A549 (cell line): ENCODE results near the gene SAG. TPM values are rescaled to one million over a fixed set of nuclear protein-coding genes. Genes with fewer than 3 reads are reported as not detected.

Experiments used
- ATAC-seq, 2 experiments: fragments of 200-7000 bp in 1 of 2; fragments of >200 bp in 1 of 2; cut with Nextera tagmentation in 1 of 2; cut with Tn5 transposase in 1 of 2; 3 replicates each; pipeline versions ENCODE4 v1.8.0 to v1.9.1; 2018 to 2020; ENCODE audit warnings: mild to moderate bottlenecking in 1 of 2, moderate library complexity in 1 of 2
- CTCF ChIA-PET: fragments of 300-600 bp; sonication (Branson Sonifier 250); formaldehyde crosslinking; extraction: SDS; loops from one replicate; lab custom pipeline; 2021; ENCODE audit warnings: antibody characterized with exemption, inconsistent platforms; lab: Yijun Ruan, JAX
- POLR2A ChIA-PET: fragments of 350-600 bp; formaldehyde crosslinking; extraction: SDS; loops from one replicate; lab custom pipeline; 2021; ENCODE audit warnings: antibody characterized with exemption, inconsistent platforms; lab: Yijun Ruan, JAX
- DNase-seq, 2 experiments: peaks; one replicate each; pipeline versions ENCODE4 v3.0.0 to v3.0.0-alpha.2; 2011 to 2016; ENCODE audit warnings: low read depth in 1 of 2, low spot score in 1 of 2
- FAIRE-seq: peaks from 2 replicates; lab custom pipeline; 2011; peaks lifted over from hg19 to GRCh38; lab: Jason Lieb, UNC
- H3K27ac ChIP-seq, 2 experiments: fragments of >200 bp; sonication (Bioruptor Twin); formaldehyde crosslinking; 3 replicates each; pipeline ENCODE4 v1.5.1; 2016 to 2017
- H3K4me1 ChIP-seq: fragments of >200 bp; sonication (Bioruptor Twin); formaldehyde crosslinking; 3 replicates; pipeline ENCODE4 v1.6.1; 2016
- H3K4me2 ChIP-seq: fragments of >200 bp; sonication (Bioruptor Twin); formaldehyde crosslinking; 3 replicates; pipeline ENCODE4 v1.6.1; 2016
- H3K4me3 ChIP-seq: fragments of >200 bp; sonication (Bioruptor Twin); formaldehyde crosslinking; 3 replicates; pipeline ENCODE4 v1.5.1; 2016
- H3K9me3 ChIP-seq: fragments of >200 bp; sonication (Bioruptor Twin); formaldehyde crosslinking; 3 replicates; pipeline ENCODE4 v1.6.1; 2016
- BCL3 ChIP-seq: fragments of >200 bp; sonication (Bioruptor Twin); formaldehyde crosslinking; IDR thresholded peaks from 3 replicates; pipeline ENCODE4 v1.6.1; 2016
- BHLHE40 ChIP-seq: IDR thresholded peaks from 2 replicates; pipeline ENCODE4 v1.6.1; 2012; ENCODE audit warnings: low read depth, low read length, inconsistent platforms
- CBX8 ChIP-seq: fragments of 200-600 bp; sonication (generic); IDR thresholded peaks from 2 replicates; pipeline ENCODE4 v1.6.1; 2016
- CTCF ChIP-seq: fragments of >200 bp; sonication (Bioruptor Twin); formaldehyde crosslinking; IDR thresholded peaks from 3 replicates; pipeline ENCODE4 v1.5.1; 2016
- E2F6 ChIP-seq: IDR thresholded peaks from 2 replicates; pipeline ENCODE4 v1.6.1; 2012; ENCODE audit warnings: low read depth, borderline replicate concordance
- EHF ChIP-seq: fragments of 250-450 bp; sonication (Bioruptor Pico); IDR thresholded peaks from 2 replicates; pipeline ENCODE4 v1.5.0; 2020; ENCODE audit warnings: mild to moderate bottlenecking
- EHMT2 ChIP-seq: fragments of 200-600 bp; sonication (generic); IDR thresholded peaks from 2 replicates; pipeline ENCODE4 v1.6.1; 2016; ENCODE audit warnings: antibody characterized with exemption, low read depth, mild to moderate bottlenecking, moderate library complexity
- ELK1 ChIP-seq: fragments of 150-350 bp; IDR thresholded peaks from 2 replicates; pipeline ENCODE4 v1.6.1; 2014; ENCODE audit warnings: low read depth, mild to moderate bottlenecking, low read length
- ESRRA ChIP-seq: fragments of 150-350 bp; IDR thresholded peaks from 2 replicates; pipeline ENCODE4 v1.6.1; 2014; ENCODE audit warnings: mild to moderate bottlenecking, low read length, borderline replicate concordance
- HDAC2 ChIP-seq: fragments of 200-600 bp; sonication (generic); IDR thresholded peaks from 2 replicates; pipeline ENCODE4 v1.6.1; 2016
- HES2 ChIP-seq: fragments of >200 bp; sonication (Bioruptor Twin); formaldehyde crosslinking; IDR thresholded peaks from 2 replicates; pipeline ENCODE4 v1.6.1; 2016
- HMGXB4 ChIP-seq: fragments of 250-450 bp; sonication (Bioruptor Pico); IDR thresholded peaks from 2 replicates; pipeline ENCODE4 v1.5.0; 2021; ENCODE audit warnings: mild to moderate bottlenecking, moderate library complexity, borderline replicate concordance
- HOXB13 ChIP-seq: fragments of 250-450 bp; sonication (Bioruptor Pico); IDR thresholded peaks from 2 replicates; pipeline ENCODE4 v1.5.0; 2020; ENCODE audit warnings: low read depth, mild to moderate bottlenecking, moderate library complexity
- HOXB5 ChIP-seq: fragments of 250-450 bp; sonication (Bioruptor Pico); IDR thresholded peaks from 2 replicates; pipeline ENCODE4 v1.5.0; 2020; ENCODE audit warnings: mild to moderate bottlenecking, moderate library complexity
- JUNB ChIP-seq: fragments of >200 bp; sonication (Bioruptor Twin); formaldehyde crosslinking; IDR thresholded peaks from 2 replicates; pipeline ENCODE4 v1.6.1; 2016
- KDM1A ChIP-seq: fragments of 200-600 bp; sonication (generic); IDR thresholded peaks from 2 replicates; pipeline ENCODE4 v1.6.1; 2016; ENCODE audit warnings: low read depth, mild to moderate bottlenecking
- KDM5A ChIP-seq: fragments of 200-600 bp; sonication (generic); IDR thresholded peaks from 2 replicates; pipeline ENCODE4 v1.6.1; 2016; ENCODE audit warnings: antibody characterized with exemption, mild to moderate bottlenecking
- MAX ChIP-seq: IDR thresholded peaks from 2 replicates; pipeline ENCODE4 v1.6.1; 2012
- MAZ ChIP-seq: fragments of 150-350 bp; IDR thresholded peaks from 2 replicates; pipeline ENCODE4 v1.6.1; 2014; ENCODE audit warnings: antibody characterized with exemption, low read depth, low read length, borderline replicate concordance
- NFE2L2 ChIP-seq: fragments of 150-350 bp; conservative IDR thresholded peaks from 2 replicates; pipeline ENCODE4 v1.6.1; 2014; ENCODE audit warnings: low read length
- NPAS2 ChIP-seq: fragments of 250-450 bp; sonication (Bioruptor Pico); IDR thresholded peaks from 2 replicates; pipeline ENCODE4 v1.8.0; 2022; ENCODE audit warnings: mild to moderate bottlenecking, moderate library complexity, borderline replicate concordance
- PHF8 ChIP-seq: fragments of 200-600 bp; sonication (generic); IDR thresholded peaks from 2 replicates; pipeline ENCODE4 v1.6.1; 2016; ENCODE audit warnings: low read depth, mild to moderate bottlenecking, antibody characterized with exemption, moderate library complexity, borderline replicate concordance
- POLR2A ChIP-seq: IDR thresholded peaks from 2 replicates; pipeline ENCODE4 v1.6.1; 2012; ENCODE audit warnings: mild to moderate bottlenecking, low read length
- POLR2AphosphoS2 ChIP-seq: conservative IDR thresholded peaks from 2 replicates; pipeline ENCODE4 v1.6.1; 2012; ENCODE audit warnings: low read length, improper control_type of control experiment, inconsistent platforms
- RAD21 ChIP-seq, 2 experiments: fragments of >200 bp in 1 of 2; sonication (Bioruptor Twin) in 1 of 2; formaldehyde crosslinking in 1 of 2; IDR thresholded peaks in 1 of 2; conservative IDR thresholded peaks in 1 of 2; 2 replicates in 1 of 2; 3 replicates in 1 of 2; pipeline ENCODE4 v1.6.1; 2012 to 2018; ENCODE audit warnings: inconsistent platforms in 1 of 2
- RCOR1 ChIP-seq: fragments of 150-350 bp; IDR thresholded peaks from 2 replicates; pipeline ENCODE4 v1.6.1; 2014; ENCODE audit warnings: antibody characterized with exemption, low read length, low read depth
- TFCP2L1 ChIP-seq: fragments of 250-450 bp; sonication (Bioruptor Pico); IDR thresholded peaks from 2 replicates; pipeline ENCODE4 v1.5.0; 2021; ENCODE audit warnings: mild to moderate bottlenecking
- ZFP36 ChIP-seq: fragments of 450-650 bp; IDR thresholded peaks from 2 replicates; pipeline ENCODE4 v1.6.1; 2014; ENCODE audit warnings: borderline replicate concordance; ENCODE audit not compliant: partially characterized antibody
- ZNF302 ChIP-seq: fragments of 250-450 bp; sonication (Bioruptor Pico); IDR thresholded peaks from 2 replicates; pipeline ENCODE4 v1.9.0; 2021; ENCODE audit warnings: inconsistent platforms, mild to moderate bottlenecking, moderate library complexity
- WGBS: methylation state at CpG from one replicate; pipeline ENCODE4 v1.1.6; 2017; ENCODE audit errors: missing lambda C conversion rate; 5-methylcytosine and 5-hydroxymethylcytosine counted together
- polyA plus RNA-seq, 4 experiments: library from polyadenylated mRNA; depleted of rRNA in 3 of 4; stranded (reverse); fragments of >200 nt; fragmentation: RNase III in 1 of 4; extraction: RNeasy Plus Mini Kit Qiagen cat#74134 plus additional on column Dnase treatment in 1 of 4; gene quantifications; 2 replicates in 3 of 4; 3 replicates in 1 of 4; pipeline ENCODE4 v1.2.3, GENCODE V29; 2011 to 2017

The SAG gene
- polyA plus RNA-seq, 2 of the 4 experiments (the other 2 are of a cell fraction): not detected

GRCh38 chr2:233385489-233386044 lies 78.0 kb downstream of the SAG start:
- ATAC-seq: no peak
- ChIA-PET POLR2A (no interaction called here), CTCF (interaction anchor here (1.0 to 1.6 kb wide), 6 partner anchors 9 to 447 kb away, joined by 3 to 6 read pairs (median 4); no protein-coding TSS in a partner anchor)
- TF ChIP-seq EHMT2: no peak
- no peak for TF ChIP-seq MAX
- peak overlapping the region; percentile 73 for H3K4me2 ChIP-seq
- H3K27ac ChIP-seq: peak overlapping the region; percentile 86 to 92
- 84% methylated on average over 14 of the region's 14 CpGs for WGBS
- no peak overlapping the region for H3K4me3 ChIP-seq
- H3K4me1 ChIP-seq: peaks cover 97% of the 10 kb centered on the region
- no peaks in the 10 kb centered on the region for H3K9me3 ChIP-seq
- no peak for DNase-seq
- FAIRE-seq: no peak

GRCh38 chr2:233386382-233387041 lies 78.9 kb downstream of the SAG start:
- ChIA-PET CTCF (interaction anchor here (1.0 to 2.8 kb wide), 5 partner anchors 10 to 446 kb away, joined by 3 to 16 read pairs (median 3); no protein-coding TSS in a partner anchor), POLR2A (no interaction called here)
- ATAC-seq: peak; percentile 59 to 77
- DNase-seq: peak; percentile 38 to 79
- no peak for FAIRE-seq
- Histone ChIP-seq H3K4me2 (peak overlapping the region; percentile 73), H3K4me3 (peak overlapping the region; percentile 10; the same call in 2 of the 3 replicates), H3K4me1 (peaks cover 87% of the 10 kb centered on the region), H3K27ac (peak overlapping the region; percentile 86 to 92), H3K9me3 (no peaks in the 10 kb centered on the region)
- 28% methylated on average over 13 of the region's 13 CpGs for WGBS
- no peak for TF ChIP-seq ESRRA
- TF ChIP-seq NPAS2 (CRISPR knock-in tag): no peak
- TF ChIP-seq HOXB5 (CRISPR knock-in tag): no peak
- 0 out of 3 replicates have a peak, but pooled peaks have one; percentile 28 for TF ChIP-seq BCL3
- TF ChIP-seq NFE2L2: no peak
- TF ChIP-seq EHF: no peak
- TF ChIP-seq HDAC2: no peak
- TF ChIP-seq BHLHE40: no peak
- TF ChIP-seq JUNB: no peak
- TF ChIP-seq CBX8: no peak
- TF ChIP-seq PHF8: no peak
- TF ChIP-seq KDM5A: no peak
- no peak for TF ChIP-seq POLR2A
- no peak for TF ChIP-seq POLR2AphosphoS2
- no peak for TF ChIP-seq HMGXB4
- no peak for TF ChIP-seq ZFP36
- no peak for TF ChIP-seq CTCF
- TF ChIP-seq EHMT2: no peak
- no peak for TF ChIP-seq ZNF302 (CRISPR knock-in tag)
- no peak for TF ChIP-seq HES2
- TF ChIP-seq TFCP2L1: no peak
- TF ChIP-seq MAZ: no peak
- TF ChIP-seq RCOR1: no peak
- no peak for TF ChIP-seq ELK1
- 0 out of 2 replicates have a peak, but pooled peaks have one; percentile 64 for TF ChIP-seq HOXB13 (CRISPR knock-in tag)
- TF ChIP-seq RAD21 (conservative IDR thresholded peaks at IDR 0.05 in 1 of 2, IDR thresholded peaks at IDR 0.05 in 1 of 2): no peak
- no peak for TF ChIP-seq KDM1A
- no peak for TF ChIP-seq E2F6
